GM12873 (cell line): ENCODE results near the gene EI24.

Source experiments
- TF ChIP-seq, protein P1 (sequence below): IDR thresholded peaks from 2 replicates; pipeline ENCODE4 v1.5.1; 2012; ENCODE audit warnings: low read depth, mild to moderate bottlenecking, moderate library complexity, low read length, control low read depth; ENCODE audit not compliant: insufficient read depth; ENCODE audit errors: missing control alignments

EI24 gene

DNA sequence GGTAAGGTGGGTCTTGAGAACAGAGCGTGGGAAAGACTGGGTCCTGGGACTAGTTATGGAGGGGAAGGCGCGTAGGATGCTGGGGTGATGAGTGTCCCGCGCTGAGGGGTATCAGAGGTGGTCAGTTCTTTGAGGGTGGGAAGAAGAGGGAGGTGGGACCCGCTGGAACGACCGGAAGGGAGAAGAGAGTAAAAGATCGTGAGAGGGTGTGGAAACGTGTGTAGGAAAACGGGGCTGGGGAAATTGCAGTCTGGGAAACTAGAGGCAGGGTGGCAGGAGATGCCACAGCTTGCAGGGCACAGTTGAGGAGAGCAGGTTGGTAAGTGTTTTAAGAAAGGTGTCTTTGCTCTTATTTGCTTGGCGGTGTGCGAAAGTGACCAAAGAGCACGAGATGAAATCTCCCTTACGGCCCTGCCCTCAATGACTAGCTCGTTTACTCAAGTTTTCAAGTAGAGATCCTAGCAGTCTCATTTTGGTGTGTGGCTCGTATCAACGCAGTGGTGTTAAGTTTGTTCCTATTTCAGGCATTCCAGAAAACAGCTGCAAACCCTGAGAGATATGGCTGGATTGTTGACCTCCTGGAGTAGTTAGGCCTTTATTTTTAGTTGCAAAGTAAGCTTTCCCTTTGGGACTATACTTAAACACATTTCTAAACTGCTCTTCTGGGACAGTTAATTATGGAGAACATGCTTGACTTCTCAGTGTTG, 24.0 kb downstream of the EI24 start:
- TF ChIP-seq, protein P1, sequence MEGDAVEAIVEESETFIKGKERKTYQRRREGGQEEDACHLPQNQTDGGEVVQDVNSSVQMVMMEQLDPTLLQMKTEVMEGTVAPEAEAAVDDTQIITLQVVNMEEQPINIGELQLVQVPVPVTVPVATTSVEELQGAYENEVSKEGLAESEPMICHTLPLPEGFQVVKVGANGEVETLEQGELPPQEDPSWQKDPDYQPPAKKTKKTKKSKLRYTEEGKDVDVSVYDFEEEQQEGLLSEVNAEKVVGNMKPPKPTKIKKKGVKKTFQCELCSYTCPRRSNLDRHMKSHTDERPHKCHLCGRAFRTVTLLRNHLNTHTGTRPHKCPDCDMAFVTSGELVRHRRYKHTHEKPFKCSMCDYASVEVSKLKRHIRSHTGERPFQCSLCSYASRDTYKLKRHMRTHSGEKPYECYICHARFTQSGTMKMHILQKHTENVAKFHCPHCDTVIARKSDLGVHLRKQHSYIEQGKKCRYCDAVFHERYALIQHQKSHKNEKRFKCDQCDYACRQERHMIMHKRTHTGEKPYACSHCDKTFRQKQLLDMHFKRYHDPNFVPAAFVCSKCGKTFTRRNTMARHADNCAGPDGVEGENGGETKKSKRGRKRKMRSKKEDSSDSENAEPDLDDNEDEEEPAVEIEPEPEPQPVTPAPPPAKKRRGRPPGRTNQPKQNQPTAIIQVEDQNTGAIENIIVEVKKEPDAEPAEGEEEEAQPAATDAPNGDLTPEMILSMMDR: no peak

DNA sequence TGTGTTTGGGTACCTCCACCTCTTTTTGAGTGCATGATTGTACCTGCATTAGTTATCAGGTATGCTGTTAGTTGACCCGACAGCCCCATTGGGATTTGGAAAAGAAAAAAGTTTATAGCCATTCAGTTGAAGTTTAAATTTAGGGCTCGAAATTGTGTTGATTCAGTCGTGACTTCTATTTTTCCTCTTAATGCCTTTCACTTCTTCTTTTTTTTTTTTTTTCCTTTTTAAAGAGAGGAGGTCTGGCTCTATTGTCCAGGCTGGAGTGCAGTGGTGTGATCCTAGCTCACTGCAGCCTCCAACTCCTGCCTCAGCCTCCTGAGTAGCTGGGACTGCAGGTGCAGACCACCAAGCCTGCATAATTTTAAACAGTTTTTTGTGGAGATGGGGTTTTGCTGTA, 25.7 kb downstream of the EI24 start:
- TF ChIP-seq, protein P1: no peak

DNA sequence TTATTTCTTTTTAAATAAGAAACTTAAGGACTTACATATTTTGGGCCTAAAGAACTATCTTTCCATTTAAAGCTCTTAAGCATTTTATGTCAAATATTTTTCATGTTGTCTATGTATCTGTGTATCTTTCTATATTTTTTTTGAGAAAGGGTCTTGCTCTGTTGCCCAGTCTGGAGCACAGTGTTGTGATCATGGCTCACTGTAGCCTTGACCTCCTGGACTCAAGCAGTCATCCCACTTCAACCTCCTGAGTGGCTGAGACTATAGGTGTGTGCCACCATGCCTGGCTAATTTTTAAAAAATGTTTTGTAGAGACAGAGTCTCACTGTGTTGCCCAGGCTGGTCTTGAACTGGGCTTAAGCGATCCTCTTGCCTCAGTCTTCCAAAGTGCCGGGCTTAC, 31.4 kb downstream of the EI24 start:
- TF ChIP-seq, protein P1: no peak

DNA sequence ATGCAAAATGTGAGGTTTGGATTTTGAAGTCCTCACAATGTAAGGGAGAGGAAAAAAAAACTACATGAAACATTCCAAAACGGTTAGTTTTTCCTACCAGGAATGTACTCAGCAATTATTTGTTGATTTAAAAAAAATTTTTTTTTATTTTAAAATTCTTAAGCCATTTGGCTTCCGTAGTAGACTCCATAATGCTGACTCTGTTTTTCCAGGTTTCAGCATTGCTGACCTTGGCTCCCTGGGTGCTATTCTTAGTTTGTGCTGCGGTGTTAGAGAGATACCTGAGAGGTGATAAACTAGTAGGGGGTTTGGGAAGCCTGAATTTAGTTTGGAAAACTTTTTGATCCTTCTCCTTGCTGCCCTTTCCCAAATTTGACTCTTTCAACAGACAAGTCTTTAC, 33.9 kb downstream of the EI24 start:
- TF ChIP-seq, protein P1: no peak

DNA sequence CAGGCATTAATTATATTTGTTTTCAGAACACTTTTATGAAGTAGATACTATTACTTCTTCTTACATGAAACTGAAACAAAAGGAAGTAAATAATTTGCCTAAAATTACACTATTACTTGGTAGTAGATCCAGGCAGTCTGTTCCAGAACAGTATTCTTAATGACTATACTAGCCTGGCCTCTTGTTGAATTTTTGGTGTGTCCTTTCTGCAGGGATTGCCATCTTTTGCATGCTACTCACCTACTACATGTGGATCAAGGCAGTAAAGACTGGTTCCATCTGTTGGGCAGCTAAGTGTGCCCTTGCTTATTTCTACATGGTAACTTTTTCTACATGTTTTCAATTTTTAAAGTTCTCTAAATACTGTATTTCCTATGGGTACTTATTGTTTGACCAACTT, 36.1 kb downstream of the EI24 start:
- TF ChIP-seq, protein P1: no peak

DNA sequence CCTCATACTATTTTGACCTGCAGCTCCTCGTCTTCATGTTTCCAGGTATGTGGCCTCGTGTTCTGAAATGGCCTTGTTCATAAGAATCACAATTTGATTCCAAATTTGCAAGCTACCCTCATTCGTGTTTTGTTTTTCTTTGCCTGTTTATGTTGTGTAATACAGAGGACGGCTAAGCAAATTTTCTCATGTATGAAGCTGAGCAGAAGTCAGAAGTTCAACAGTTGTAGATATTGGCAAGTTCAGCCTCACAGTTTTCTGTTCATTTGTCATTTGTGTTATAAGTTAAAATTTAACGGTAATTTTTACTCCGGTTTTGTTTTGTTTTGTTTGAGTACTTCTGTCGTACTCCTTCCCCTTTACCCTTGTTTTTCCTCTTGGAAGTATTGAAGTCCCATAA, 40.3 kb downstream of the EI24 start:
- TF ChIP-seq, protein P1: no peak

DNA sequence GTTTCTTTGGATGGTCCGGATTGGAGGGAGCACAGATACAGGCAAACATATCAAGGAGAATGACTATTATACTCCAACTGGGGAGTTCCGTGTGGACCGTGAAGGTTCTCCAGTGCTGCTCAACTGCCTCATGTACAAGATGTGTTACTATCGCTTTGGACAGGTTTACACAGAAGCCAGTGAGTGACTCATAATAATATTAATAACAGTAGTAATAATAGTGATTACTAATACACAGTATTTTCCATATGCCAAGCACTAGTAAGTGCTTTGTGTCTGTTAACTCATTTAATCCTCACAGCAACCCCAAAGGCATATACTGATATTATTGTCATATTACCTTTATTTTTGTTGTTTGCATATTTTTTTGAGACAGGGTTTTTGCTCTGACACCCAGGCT, 49.1 kb downstream of the EI24 start:
- TF ChIP-seq, protein P1: no peak
